DMS 273 (cell line): ENCODE results near the gene POLE2.
A peak's percentile ranks its signal among the peaks of the same experiment; 100 is the strongest.
"Not testable (repeated sequence)": the region's sequence is repeated elsewhere in the genome, so short reads cannot be mapped to it uniquely, and the experiment has no call there.

Experiments used
- DNase-seq: peaks from one replicate; lab custom pipeline; 2025; ENCODE audit not compliant: unreplicated experiment; lab: John Stamatoyannopoulos, UW

The POLE2 gene

GRCh38 chr14:49670475-49670874 lies 17.5 kb downstream of the POLE2 start:
- DNase-seq, result no peak

DNA sequence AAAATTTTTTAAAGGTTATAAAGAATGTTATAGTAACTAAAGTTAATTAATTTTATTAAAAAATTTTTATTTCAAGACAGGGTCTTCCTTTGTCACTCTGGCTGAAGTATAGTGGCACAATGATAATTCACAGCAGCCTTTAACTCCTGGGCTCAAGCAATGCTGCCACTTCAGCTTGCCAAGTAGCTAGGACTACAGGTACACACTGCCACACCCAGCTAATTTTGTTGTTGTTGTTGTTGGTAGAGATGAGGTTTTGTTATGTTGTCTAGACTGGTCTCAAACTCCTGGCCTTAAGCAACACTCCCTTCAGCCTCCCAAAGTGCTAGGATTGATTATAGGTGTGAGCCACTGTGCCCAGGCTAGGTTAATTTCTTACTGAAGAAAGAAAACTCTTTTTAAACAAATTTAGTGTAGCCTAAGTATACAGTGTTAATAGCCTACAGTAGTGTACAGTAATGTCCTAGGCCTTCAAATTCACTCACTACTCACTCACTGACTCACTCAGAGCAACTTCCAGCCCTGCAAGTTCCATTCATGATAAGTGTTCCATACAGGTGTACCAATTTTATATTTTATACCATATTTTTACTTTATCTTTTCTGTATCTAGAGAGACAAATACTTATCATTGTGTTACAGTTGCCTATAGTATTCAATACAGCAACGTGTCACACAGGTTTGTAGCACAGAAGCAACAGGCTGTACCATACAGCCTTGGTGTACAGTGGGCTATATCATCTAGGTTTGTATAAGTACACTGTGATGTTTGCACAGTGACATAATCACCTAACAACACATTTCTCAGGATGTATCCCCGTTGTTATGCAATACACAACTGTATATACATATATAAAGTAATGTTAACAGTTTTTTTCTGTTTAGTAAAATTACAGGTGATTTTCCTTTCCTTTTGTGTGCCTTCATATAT lies 28.2 kb downstream of the POLE2 start:
- no peak for DNase-seq

DNA sequence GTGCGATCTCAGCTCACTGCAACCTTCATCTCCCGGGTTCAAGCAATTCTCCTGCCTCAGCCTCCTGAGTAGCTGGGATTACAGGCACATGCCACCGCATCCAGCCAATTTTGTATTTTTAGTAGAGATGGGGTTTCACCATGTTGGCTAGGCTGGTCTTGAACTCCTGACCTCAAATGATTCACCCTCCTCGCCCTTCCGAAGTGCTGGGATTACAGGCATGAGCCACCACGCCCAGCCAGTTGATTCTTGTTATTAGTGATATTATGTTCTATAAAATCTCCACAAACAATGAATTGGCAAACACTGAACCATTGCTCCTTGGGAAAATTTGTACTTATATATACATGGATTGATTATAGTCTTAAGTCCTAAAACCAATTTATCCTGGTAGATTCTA lies 30.5 kb downstream of the POLE2 start:
- not testable (repeated sequence) for DNase-seq

DNA sequence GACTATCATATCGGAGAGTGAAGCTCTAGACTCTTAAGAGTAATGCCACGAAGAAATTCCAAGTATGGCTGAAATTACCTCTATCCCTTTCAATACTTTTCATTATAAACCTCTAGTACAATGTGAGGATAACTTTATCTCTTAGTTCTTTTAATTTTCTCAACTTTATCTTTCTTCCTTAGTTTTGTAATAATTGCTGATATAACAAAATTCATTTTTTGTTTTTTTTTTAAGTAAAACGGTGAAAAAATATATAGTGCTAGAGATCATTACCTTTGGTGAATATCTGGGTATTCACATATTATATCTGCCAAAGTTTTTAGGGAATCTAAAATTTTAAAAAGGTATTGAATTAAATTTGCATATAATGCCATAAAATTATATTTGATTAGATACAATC lies 33.5 kb downstream of the POLE2 start:
- DNase-seq, result no peak

GRCh38 chr14:49653508-49653907 lies 34.5 kb downstream of the POLE2 start:
- no peak for DNase-seq

DNA sequence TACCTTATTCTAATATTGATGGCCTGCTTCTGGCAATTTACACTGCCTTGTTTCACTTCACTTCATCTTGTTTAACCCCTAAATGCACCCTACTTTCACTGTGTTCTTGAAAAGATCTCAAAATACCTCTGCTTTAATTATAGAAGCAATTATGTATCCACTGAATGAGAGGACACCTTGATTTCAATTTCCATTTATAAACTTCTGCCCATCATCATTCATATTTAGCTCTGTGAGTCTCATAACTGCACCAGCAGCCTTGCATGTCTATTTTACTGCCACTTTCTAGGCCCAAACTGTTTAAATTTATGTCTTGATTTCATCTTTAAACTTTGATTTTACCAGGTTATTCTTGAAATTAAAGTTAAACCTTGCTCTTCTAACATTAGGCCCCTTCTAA lies 45.9 kb downstream of the POLE2 start:
- DNase-seq, result no peak

GRCh38 chr14:49641697-49642129 lies 46.3 kb downstream of the POLE2 start:
- peak; percentile 54 for DNase-seq

- DNase-seq, result no peak
Measured at GRCh38 chr14:49640540-49641417, 47.2 kb downstream of the POLE2 start.

DNA sequence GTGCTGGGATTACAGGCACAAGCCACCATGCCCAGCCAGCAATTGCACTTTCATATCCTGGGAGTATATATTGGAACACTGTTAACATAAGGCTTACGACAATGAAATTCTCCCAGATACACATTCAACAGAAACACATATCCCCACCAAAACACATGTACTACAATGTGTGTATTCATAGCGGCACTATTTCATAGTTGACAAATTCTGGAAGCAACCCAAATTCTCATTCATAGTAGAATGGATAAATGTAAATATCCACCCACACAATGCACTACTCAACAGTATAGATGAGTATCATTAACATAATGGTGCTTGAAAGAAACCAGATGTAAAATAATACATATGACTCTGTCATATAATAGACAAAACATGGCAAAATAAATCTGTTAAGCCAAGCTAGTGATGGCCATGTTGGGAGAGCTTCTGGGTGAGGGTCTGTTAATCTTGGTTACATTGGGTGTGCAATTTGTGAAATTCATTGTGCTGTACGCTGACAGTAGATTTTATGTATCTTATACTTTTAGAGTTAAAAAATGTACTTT lies 50.4 kb downstream of the POLE2 start:
- no peak for DNase-seq

DNA sequence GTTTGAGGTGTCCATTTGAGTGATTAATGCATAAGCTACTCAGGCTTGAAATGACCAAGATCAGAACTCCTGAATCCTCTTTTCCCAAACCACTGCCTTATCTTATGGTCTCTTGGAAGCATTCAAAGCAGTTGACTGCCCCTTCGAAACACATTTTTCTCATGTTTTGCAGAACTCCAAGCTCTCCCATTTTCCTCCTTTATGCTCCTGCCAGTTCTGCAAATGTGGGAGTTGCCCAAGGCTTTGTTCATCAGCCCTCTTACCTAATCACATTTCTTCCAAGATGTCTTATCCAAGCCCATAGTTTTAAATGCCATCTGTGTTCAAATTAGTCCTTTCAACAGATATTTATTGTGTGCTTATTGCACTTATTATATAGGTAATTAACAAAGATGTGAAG lies 51.1 kb downstream of the POLE2 start:
- no peak for DNase-seq

- DNase-seq, result peak; percentile 89
Measured at GRCh38 chr14:49634547-49635334, 53.3 kb downstream of the POLE2 start, which contains the start of gene DNAAF2. DNAAF2 (minus strand) TSS chr14:49635244; CDS start chr14:49635149, 95 bp downstream.

DNA sequence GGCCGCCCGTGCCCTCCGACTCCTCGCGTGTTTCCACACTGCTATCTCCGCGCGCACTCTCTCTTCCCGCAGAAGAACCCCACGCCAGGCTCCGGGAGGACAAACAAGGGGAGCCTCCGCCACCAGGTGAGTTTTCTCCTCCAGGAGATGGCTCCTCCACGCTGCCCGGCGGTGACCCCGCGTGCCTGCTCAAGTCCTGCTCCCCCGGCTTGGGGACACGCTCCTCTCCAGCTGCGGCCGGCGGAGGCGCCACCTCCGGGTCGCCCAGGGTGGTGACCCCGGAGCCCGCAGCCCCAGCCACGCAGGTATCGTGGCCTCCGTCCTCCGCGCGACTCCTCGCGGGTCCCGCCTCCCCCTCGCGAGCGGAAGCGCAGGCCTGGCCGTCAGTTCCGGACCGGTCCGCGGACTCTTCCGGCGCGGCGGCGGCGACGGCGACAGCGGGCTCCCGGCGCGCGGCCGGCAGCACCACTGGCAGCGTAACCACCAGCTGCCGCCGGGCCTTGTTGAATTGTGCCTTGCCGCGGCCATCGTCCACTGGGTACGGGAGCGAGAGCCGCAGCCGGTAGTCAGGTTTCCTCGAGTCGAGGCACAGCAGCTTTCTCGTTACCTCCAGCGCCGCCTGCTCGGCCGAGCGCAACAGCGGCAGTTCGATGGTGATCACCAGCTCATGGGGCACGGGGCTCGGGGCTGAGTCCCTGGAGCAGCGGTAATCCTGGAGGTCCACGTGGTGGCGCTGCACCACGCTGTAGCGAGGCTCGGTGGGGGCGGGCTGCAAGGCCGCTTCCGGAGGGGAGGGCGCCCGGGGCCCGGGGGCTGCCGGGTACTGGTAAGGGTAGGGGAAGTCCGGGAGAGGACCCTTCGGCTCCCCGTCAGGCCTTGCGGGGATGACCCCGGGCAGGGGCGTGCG lies 54.1 kb downstream of the POLE2 start:
- DNase-seq, result peak; percentile 97

- DNase-seq, result no peak
Measured at GRCh38 chr14:49623941-49624839, 63.8 kb downstream of the POLE2 start.

DNA sequence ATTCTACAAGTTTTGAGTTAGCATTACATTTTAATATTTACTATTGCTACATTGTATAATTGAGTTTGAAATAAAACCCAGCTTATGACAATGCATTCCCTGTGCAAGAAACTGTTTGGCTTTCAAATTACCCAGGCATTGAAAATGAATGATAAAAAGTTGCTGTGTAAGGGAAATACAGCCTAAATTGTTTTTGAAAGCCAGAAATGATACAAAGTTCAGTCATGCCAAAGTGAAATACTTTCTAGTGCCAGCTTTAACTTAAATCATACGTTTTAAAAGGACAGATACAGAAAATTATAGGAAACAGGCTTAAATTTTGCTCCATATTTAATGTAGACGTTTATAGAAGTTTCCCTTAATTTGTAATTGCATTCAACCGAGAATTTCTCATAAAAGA lies 64.6 kb downstream of the POLE2 start:
- no peak for DNase-seq

- peak; percentile 31 for DNase-seq
Measured at GRCh38 chr14:49622022-49622607, 65.9 kb downstream of the POLE2 start.

GRCh38 chr14:49621114-49621881 lies 66.7 kb downstream of the POLE2 start:
- peak; percentile 87 for DNase-seq
